GM18526 (cell line): ENCODE data around the gene GRHL3.

Source experiments
- POLR2A ChIP-seq: IDR thresholded peaks from 3 replicates; pipeline ENCODE4 v1.6.1; 2011; ENCODE audit not compliant: insufficient read length; ENCODE audit errors: extremely low read depth

The GRHL3 gene

DNA sequence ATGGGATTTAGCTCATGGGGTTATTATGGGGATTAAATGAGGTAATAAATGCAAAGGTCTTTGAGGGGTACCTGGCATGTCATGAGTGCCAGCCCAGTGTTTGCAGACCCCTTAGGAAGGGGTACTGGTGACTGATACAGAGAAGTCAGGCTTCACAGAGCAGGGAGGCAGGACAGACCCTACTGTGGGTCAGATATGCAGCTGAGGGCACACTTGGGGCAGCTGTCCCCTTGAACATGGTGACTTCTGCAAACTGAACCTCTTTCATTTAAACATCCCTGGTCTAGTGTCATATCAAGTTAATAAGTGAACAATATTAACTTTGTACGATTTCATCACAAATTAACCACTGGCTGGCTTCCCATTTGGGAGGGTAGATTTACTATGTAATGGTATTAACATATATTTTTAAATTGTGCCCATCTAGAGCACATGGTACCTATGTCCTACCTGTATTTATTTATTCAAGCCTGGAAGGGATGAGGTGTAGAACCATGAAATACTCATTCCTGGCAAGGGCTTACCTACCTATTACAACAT, 68.5 kb downstream of the GRHL3 start:
- TF ChIP-seq POLR2A = no peak

DNA sequence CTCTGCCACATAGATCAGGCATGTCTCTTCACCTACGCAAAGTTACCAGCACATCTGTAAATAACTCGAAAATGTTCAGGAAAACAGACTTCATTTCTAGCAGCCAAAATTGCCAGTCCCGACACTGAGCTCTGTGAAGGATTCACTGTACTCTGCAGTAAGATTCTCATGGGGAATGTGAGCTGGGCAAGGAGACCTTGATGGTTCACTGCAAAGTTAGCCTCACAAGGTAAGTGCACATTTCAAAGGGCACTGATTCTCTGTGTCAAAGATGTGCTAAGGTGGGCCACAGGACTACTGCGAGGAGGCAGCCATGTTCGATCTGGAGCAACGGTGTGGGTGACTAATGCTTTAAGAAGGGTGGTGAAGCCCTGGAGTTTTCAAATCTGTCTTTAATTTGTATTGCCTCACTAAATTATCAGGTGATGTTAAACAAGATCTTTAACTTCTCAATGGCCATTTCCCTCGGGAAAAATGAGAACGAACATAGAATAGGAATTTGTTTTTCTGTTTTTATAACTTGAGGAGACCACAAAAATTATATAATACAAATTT, 69.3 kb downstream of the GRHL3 start:
- no peak for TF ChIP-seq POLR2A

DNA sequence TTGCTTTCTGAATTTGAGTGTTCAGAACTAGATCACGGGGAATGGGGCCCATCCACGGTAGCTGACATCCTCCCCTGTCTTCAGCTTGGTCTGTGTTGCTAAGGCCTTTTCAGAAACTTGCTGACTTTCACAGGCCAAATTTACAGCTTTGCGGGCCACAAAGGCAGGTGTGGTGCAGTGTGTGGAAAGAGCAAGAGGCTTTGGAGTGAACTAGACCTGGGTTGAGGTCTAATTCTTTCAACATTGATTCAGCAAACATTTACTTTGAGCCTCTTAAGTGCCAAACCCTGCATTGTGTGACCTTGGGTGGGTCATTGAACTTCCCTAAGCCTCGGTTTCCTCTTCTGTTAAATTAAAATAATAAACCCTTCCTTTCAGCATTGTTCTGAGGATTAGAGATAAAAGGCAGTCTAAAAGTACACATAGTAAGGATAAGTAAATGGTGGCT, 70.1 kb downstream of the GRHL3 start:
- TF ChIP-seq POLR2A = no peak

DNA sequence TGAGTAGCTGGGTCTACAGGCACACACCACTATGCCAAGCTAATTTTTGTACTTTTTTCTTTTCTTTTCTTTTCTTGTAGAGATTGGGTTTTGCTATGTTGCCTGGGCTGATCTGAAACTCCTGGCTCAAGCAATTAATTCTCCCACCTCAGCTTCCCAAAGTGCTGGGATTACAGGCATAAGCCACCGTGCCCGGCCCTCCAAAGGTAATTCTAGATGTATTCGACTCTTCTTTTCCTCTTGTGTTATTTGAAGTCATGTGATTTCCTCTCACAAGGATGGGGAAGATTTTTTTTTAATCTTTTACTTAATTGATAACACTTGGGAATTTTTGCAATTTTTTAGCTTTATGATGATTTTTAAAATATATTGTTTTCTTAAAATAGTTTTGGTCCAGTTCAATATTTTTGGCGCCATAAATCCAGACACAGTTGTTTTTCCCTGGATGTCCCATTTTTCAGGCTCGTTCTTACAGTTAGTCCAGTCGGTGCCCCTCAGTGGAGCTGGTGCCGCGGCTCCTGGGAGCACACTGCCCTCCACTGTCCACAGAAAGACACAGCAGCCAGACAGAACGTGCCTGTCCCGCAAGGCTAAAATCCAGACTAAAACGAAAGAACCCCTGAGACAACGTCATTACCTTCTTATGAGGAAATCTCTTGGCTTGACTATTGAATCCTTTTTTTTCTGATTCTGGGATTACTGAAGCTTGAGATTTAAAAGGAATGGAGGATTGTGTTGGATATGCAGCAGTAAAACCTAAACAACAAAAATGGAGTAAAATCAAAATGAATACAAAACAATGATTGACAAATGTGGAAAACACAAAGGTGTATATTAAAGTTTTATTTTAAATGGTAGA, 72.0 kb downstream of the GRHL3 start:
- TF ChIP-seq POLR2A = no peak

DNA sequence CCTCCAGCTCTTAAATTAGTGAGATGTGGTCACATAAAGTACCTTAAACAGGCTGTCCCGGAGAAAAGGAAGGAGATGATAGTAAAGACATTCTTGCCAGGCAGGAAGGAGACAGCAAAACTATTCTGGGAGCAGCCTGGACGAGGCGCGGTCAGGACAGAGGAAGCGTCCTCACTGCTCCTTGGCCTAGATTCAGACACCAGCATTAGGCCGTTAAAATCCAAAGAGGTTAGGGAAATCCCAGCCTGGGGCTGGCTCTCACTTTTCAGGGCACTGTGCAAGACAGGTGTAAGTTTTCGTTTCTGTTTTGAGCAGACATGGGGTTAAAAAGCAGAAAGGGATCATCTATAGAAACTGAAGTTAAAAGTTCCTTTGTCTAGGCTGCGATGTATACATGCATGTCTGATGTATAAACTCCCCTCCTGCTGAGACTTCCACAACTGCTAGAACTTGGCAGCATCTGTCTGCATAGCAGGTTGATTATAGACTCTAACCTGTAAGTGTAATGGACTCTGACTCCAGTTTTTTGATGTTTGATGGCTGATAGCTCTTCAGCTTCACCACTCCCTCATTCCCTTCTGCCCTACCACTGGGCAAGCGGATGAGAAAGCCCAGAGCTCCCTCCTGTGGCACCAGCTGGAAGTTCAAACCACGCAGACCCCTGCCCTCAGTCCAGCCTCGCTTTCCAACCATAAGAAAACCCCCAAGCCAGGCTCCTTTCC, 72.9 kb downstream of the GRHL3 start:
- TF ChIP-seq POLR2A = no peak

DNA sequence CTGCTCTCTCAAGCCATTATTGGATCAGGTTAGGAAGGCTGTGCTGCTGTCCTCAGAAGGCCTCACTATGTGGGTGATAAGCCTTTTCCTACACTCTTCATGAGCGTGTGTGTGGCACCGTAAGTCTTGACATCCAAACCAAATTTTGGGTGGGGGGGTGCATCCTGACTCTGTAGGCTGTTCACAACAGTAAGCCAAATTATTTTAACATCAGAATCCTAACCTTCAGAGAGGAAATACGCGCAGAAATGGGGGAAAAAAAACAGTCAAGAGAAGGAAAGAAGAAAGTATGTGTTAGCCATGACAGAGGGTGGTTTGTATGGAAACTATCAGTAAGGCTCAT, 73.4 kb downstream of the GRHL3 start:
- TF ChIP-seq POLR2A = no peak

DNA sequence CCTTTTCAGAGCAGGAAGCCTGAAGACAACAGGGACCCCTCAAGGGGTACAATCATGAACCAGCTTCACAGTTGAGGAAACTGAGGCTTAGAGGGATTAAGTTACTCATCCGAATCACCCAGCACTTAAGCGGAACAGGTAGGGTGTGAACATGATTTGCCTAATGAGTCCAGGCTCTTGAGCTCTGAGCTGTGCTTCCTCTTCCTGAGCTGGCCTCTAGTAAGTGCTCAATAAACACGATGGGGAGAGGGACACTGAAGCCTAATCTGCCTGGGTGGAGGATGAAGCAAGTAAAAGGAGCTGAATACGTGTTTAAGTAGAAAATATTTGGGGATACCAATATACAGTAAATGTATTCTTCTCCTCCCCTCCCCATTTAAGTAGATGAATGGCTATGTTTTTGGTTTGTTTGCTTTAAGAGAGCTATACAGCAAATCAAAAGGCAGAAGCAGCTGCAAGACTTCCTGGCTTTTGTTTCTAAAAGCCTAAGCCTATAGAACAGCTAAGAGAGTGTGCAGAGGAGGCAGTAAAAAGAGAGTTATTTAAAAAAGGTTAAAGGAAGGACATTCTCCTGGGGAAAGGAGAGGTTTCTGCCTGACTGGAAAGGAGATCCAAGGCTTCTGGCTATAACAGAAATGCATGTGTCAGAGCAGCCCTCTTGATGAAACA, 74.0 kb downstream of the GRHL3 start:
- no peak for TF ChIP-seq POLR2A

DNA sequence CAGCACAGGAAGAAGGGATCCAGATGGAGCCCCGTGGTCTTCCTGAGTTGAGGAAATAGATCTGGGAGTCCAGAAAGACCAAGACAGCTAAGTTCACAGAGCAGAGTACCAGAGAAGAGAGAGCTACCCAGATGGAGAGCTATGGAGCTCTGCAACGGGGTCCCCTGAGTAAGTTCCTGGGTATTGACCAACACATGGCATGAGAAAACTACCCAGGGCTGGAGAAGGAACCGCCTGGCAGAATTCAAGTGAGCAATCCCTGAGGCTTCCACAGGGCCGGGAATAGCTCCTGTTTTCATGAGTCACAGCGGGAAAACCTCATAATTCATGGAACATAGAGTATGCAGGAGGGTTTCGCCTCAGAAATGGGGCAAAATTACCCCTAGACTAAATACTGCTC, 74.7 kb downstream of the GRHL3 start:
- TF ChIP-seq POLR2A = no peak

DNA sequence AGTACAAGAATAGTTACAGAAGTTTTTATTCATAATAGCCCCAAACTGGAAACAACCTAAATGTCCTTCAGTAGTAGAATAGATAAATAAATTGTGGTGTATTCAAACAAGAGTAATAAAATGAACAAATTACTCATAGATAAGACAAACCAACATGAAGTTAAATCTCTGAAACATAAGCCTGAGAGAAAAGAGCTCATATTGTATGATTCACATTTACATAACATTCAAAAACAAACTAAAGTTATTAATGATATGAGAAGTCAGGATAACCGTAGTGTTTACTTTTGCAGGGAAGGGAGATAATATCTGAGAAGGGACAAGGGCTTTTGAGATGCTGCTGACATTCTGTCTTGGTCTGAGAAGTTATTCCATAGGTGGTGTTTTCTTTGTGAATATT, 80.9 kb downstream of the GRHL3 start:
- TF ChIP-seq POLR2A = no peak

DNA sequence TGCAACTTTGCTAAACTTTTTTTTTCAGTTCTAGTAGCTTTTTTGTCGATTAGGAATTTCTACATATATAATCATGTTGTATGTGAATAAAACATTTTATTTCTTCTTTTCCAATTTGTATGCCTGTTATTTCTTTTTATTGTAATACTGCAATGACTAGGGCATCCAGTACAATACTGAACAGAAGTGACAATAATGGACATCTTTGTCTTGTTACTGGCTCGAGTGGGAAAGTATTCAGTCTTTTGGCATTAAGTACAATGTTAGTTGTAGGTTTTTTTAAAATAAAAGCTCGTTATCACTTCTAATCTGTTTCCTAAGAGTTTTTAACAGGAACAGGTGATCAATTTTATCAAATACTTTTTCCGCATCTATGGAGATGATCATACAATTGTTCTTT, 84.6 kb downstream of the GRHL3 start:
- no peak for TF ChIP-seq POLR2A
